HS-27A (cell line): Measurements from ENCODE around the gene HMX3.

Source experiments
- DNase-seq: peaks from one replicate; pipeline ENCODE4 v3.0.0-alpha.2; 2012; ENCODE audit warnings: low read depth, missing footprints

The HMX3 gene

DNA sequence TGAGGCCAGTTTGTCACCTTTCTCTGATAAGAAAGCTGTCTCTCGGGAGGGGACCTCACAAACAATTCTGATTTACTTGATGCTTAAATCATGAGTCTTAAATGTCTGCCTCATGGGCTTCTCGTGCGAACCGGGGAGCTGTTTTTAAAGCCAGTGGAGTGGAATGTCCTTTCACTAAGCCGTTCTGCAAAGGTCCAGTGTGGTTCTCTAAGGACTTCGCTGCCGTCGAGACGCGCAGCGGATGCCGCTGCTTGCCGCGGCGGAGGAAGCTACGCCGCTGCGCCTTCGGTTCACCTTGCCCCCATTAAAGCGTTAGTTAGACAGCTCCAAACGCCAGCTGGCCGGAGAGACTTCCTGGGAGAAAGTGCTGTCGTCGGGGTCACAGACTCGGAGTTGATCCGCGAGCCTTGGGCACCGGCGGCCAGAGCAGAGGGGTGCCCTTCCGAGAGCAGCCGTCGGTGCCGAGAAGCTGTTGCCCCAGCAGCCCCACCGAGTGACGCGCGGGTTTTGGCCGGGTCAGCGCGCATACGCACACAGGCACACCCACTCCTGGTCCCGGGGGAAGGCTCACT, 1.3 kb upstream of the HMX3 start:
- no peak for DNase-seq

DNA sequence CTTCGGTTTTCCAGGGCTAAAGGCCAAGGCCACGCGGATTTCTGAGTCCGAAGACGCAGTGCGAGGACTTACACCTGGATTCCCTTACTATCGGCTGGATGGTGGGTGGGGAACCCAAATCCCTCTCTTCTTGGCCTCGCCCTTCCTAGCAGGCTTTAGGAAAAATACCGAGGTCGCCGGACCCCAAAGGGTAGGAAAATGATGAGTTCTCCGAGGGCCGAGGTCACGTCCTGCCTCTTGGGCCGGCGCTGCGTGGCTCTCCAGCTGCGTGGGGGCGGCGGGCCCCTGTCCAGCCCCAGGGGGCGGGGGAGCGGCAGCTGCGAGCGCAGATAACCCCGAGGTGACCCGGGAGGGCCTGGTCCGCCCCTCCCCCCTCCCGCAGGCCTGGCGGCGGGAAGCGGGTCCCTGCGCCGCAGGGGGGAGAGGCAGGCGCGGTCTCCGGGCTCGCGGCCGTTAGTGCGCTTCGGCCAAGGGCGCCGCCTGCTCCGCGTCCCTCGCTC, 805 bp upstream of the HMX3 start:
- DNase-seq = no peak

DNA sequence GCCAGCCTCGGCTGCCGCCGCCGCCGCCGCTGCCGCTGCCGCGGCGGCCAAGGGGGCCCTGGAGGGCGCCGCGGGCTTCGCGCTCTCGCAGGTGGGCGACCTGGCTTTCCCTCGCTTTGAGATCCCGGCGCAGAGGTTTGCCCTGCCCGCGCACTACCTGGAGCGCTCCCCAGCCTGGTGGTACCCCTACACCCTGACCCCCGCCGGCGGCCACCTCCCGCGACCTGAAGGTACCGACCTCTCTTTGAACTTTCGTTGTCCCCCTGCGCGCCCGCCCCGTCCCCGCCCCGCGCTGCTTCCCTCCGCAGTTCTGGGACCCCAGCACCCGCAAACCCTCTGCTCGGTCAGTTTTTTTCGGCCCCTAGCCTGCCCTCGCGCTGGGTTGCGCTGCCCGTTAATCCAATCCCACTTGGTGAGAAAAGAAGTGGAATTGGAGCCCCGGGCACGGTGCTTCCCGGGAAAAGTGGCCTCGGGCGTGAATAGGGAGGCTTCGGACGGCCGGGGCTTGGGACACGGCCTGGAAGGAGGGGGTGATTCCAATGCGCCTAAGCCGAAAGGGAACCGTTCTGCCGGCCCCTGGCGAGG, 543 bp downstream of the HMX3 start:
- DNase-seq = no peak

DNA sequence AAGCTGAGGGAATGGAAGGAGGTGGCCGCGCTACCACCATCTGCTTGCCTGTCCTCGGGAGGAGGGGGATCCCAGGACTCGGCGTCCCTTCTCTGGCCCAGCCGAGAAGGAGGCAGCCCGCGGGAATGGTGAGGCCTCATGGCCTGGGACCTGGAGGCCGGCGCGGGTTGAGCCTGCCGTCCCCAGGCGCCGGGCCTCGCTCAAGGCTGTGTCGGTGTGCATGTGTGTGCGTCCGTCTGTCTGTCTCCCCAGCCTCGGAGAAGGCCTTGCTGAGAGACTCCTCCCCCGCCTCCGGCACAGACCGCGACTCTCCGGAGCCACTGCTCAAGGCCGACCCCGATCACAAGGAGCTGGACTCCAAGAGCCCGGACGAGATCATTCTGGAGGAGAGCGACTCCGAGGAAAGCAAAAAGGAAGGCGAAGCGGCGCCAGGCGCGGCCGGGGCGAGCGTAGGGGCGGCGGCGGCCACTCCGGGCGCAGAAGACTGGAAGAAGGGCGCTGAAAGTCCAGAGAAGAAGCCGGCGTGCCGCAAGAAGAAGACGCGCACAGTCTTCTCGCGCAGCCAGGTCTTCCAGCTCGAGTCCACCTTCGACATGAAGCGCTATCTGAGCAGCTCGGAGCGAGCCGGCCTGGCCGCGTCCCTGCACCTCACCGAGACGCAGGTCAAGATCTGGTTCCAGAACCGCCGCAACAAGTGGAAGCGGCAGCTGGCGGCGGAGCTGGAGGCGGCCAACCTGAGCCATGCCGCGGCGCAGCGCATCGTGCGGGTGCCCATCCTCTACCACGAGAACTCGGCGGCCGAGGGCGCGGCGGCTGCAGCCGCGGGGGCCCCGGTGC, 1.3 kb downstream of the HMX3 start:
- no peak for DNase-seq

DNA sequence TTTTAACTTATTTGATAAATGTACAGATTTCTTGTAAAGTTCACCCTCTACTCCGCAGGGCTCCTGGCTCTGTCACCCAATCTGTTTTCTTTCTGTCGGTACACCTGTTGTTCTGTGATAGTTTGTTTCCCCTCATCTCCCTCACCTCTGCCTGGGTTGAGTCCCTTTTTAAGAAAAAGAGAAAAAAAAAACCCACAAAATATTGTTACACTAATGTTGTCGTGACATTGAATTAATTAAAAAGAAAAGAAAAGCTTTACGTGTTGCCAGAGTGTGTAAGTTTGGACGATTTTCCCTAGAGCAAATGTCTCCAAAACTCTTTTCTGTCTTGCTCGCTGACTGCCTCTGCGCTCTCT, 3.4 kb downstream of the HMX3 start:
- no peak for DNase-seq

GRCh38 chr10:123139521-123140163, 3.9 kb downstream of the HMX3 start:
- DNase-seq = no peak

- no peak for DNase-seq
Measured at GRCh38 chr10:123140164-123140982, 4.6 kb downstream of the HMX3 start.

DNA sequence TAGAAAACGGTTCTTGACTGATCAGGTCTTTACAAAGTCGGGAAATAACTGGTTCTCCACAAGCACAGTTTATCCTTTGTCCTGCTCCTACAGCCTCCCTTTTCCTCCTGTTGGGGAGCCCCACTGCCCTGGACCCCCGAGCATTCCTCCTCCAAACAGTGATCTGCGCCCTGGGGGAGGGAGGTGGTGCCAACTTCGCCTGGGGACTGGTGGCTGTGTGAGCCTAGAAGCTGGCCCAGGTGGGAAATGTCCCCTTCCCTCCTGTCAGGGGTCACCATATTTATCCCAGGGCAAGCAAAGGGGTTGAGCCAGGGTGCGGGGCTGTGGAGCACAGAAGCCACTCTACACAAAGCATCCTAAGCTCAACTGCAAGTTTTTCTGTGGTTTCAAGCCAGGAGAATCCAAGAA, 5.2 kb downstream of the HMX3 start:
- DNase-seq = no peak

GRCh38 chr10:123141791-123142700, 6.3 kb downstream of the HMX3 start:
- no peak for DNase-seq

DNA sequence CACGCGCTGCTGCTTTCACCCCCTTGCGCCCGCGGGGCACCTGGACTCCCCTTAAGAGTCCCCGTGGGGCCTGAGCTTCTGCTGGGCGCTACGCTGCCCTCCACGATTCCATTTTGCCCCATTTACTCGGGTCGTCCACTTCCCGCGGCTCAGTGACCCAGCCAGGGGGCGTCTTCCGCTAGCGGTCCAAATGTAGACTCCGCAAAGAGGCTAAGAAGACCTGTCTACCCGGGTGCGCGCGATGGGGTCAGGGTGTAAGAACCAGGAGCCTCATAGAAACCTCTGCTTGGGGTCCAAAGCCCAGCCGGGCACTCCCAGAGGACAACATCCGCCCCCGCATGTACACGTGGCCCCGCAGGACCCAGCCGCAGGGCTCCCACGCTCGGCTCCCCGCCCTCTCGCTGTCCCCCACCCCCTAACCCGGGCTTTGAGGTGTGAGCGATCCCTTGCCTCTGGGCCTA, 7.0 kb downstream of the HMX3 start:
- no peak for DNase-seq

- DNase-seq = no peak
Measured at GRCh38 chr10:123143162-123143824, 7.5 kb downstream of the HMX3 start.

DNA sequence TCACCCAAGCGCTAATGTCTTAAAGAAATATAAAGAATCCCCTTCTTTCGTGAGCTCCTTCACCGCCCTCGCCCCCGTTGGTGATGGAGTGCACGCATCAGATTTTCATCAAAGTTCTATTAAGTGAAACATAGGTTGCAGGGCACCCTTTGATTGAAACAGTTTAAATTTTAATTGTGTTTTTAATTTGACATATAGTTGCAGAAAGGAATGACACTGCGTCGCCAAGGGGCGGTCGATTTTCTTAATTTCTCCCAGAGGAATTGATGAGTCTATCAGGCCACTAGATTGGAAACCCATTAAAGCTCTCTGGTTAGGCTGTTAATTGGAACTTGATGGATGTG, 8.0 kb downstream of the HMX3 start:
- no peak for DNase-seq

DNA sequence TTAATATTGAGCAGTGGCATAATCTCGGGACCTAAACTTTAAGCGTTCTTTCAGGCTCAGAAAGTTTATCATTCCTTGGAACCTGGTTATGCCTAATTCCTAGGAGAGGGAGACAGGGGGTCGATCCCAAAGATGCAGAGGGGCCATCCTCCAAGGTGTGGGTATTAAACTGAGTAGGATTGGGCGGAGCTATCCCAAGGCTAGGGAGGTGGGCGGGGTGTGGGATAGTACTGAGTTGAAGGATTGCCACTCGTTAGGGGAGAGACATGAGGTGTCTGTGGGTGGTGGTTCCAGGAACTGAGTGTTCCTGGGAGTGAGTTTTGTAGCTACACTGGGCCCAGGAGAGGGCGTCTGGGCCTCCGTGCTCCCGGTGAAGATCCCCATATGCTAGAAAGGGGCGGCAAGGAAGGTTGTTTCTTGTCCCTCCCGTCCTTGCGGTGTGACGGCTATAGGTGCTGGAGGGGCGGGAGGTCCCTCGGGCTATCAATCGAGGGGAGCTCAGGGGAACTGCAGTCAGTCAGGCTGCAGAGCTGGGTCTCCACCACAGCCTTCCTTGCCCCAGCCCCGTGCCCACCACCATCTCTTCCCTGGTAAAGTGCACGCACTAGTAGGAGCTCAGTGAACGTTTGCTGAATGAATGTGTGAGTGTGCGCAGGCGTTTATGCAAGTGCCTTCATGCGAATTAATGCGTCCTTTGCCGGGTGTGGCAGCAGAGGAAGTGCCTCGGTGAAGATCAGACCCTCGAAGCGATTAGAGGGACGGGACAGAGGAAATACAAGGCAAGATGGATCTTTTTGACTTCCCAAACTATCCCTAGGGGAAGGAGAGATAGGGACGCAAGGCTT, 9.1 kb downstream of the HMX3 start:
- DNase-seq = no peak

- DNase-seq = no peak
Measured at GRCh38 chr10:123145542-123146012, 9.8 kb downstream of the HMX3 start.

- DNase-seq = no peak
Measured at GRCh38 chr10:123146013-123146893, 10.5 kb downstream of the HMX3 start.

GRCh38 chr10:123146894-123147634, 11.3 kb downstream of the HMX3 start:
- DNase-seq = no peak

- DNase-seq = no peak
Measured at GRCh38 chr10:123147635-123148413, 12.1 kb downstream of the HMX3 start, which contains the start of gene HMX2. Gene HMX2 (plus strand): TSS chr10:123148136. CDS start chr10:123148379, 243 bp downstream.
